Peyer's patch (tissue), 4 donors: ENCODE results near the gene PTPN14. TPM values are rescaled to one million over a fixed set of nuclear protein-coding genes. Genes with fewer than 3 reads are reported as not detected.

Experiments used
- DNase-seq, 3 donors: peaks; one replicate each; pipeline ENCODE4 v3.0.0-alpha.2; 2017 to 2019
- H3K27ac ChIP-seq, 4 donors: fragments of 200-600 bp; sonication (generic); one replicate each; pipeline ENCODE4 v1.5.1; 2016 to 2019
- H3K27me3 ChIP-seq, 2 donors: fragments of 200-600 bp; sonication (generic); one replicate each; pipeline ENCODE4 v1.5.1; 2019
- H3K36me3 ChIP-seq, 3 donors: fragments of 200-600 bp; sonication (generic); one replicate each; pipeline ENCODE4 v1.5.1; 2016 to 2019
- H3K4me1 ChIP-seq, 4 donors: fragments of 200-600 bp; sonication (generic); one replicate each; pipeline ENCODE4 v1.5.1; 2016 to 2019
- H3K4me3 ChIP-seq, 4 donors: fragments of 200-600 bp; sonication (generic); 1 replicate in 3 of 4; 2 replicates in 1 of 4; pipeline ENCODE4 v1.5.1; 2016 to 2019; ENCODE audit warnings: mild to moderate bottlenecking in 1 of 4
- H3K9me3 ChIP-seq, 4 donors: fragments of 200-600 bp; sonication (generic); one replicate each; pipeline ENCODE4 v1.5.1; 2016 to 2019; ENCODE audit warnings: mild to moderate bottlenecking in 1 of 4
- CTCF ChIP-seq, 6 experiments: fragments of 450-650 bp in 4 of 6; fragments of 200-600 bp in 2 of 6; sonication (generic) in 1 of 6; IDR thresholded peaks; one replicate each; pipeline ENCODE4 v1.5.1; 2017 to 2019; ENCODE audit warnings: antibody characterized with exemption in 6 of 6, mild to moderate bottlenecking in 3 of 6, moderate library complexity in 1 of 6
- POLR2A ChIP-seq, 2 donors: fragments of 450-650 bp; IDR thresholded peaks; one replicate each; pipeline ENCODE4 v1.5.1; 2017; ENCODE audit warnings: antibody characterized with exemption in 2 of 2, mild to moderate bottlenecking in 2 of 2, moderate library complexity in 2 of 2
- total RNA-seq, 4 donors: library from RNA; depleted of rRNA; stranded (reverse); fragments of >200 nt; gene quantifications; one replicate each; pipeline ENCODE4 v1.1.0, GENCODE V29; 2016

The PTPN14 gene
- total RNA-seq, 4 donors from 2014 or later, result 1.9 to 6.6 (median 4.2) TPM

- no peaks in the 10 kb centered on the region for H3K36me3 ChIP-seq
- DNase-seq, result no peak
- H3K27ac ChIP-seq, result no peak overlapping the region
- TF ChIP-seq POLR2A (IDR thresholded peaks at IDR 0.05), result no peak
- TF ChIP-seq CTCF (IDR thresholded peaks at IDR 0.05), result no peak
- H3K27me3 ChIP-seq, result no peaks in the 10 kb centered on the region
- no peak overlapping the region for H3K4me3 ChIP-seq
- peaks cover 0 to 10% (median 0%) of the 10 kb centered on the region in 4 donors for H3K4me1 ChIP-seq
- H3K9me3 ChIP-seq, result no peaks in the 10 kb centered on the region
Measured at GRCh38 chr1:214503553-214503952, 47.8 kb downstream of the PTPN14 start.

- Histone ChIP-seq H3K4me3 (no peak overlapping the region), H3K4me1 (peaks cover 0 to 3% (median 0%) of the 10 kb centered on the region in 4 donors), H3K27me3 (no peaks in the 10 kb centered on the region), H3K27ac (no peak overlapping the region), H3K9me3 (no peaks in the 10 kb centered on the region), H3K36me3 (no peaks in the 10 kb centered on the region)
- TF ChIP-seq POLR2A (IDR thresholded peaks at IDR 0.05) (no peak), CTCF (IDR thresholded peaks at IDR 0.05) (no peak)
- DNase-seq, result no peak
Measured at GRCh38 chr1:214500340-214501055, 50.9 kb downstream of the PTPN14 start.

GRCh38 chr1:214499732-214500131 is 51.7 kb downstream of the PTPN14 start:
- no peaks in the 10 kb centered on the region for H3K9me3 ChIP-seq
- no peaks in the 10 kb centered on the region for H3K27me3 ChIP-seq
- DNase-seq, result no peak
- no peak for TF ChIP-seq CTCF (IDR thresholded peaks at IDR 0.05)
- no peak for TF ChIP-seq POLR2A (IDR thresholded peaks at IDR 0.05)
- no peaks in the 10 kb centered on the region for H3K36me3 ChIP-seq
- H3K27ac ChIP-seq, result no peak overlapping the region
- H3K4me1 ChIP-seq, result peaks cover 0 to 3% (median 0%) of the 10 kb centered on the region in 4 donors
- no peak overlapping the region for H3K4me3 ChIP-seq

- no peak for TF ChIP-seq CTCF (IDR thresholded peaks at IDR 0.05)
- no peak for TF ChIP-seq POLR2A (IDR thresholded peaks at IDR 0.05)
- no peaks in the 10 kb centered on the region for H3K36me3 ChIP-seq
- H3K27ac ChIP-seq, result no peak overlapping the region
- DNase-seq, result no peak
- H3K9me3 ChIP-seq, result no peaks in the 10 kb centered on the region
- no peaks in the 10 kb centered on the region for H3K27me3 ChIP-seq
- peaks cover 0 to 3% (median 0%) of the 10 kb centered on the region in 4 donors for H3K4me1 ChIP-seq
- H3K4me3 ChIP-seq, result no peak overlapping the region
Measured at GRCh38 chr1:214498021-214498420, 53.4 kb downstream of the PTPN14 start.

GRCh38 chr1:214496126-214496525 is 55.3 kb downstream of the PTPN14 start:
- no peaks in the 10 kb centered on the region for H3K27me3 ChIP-seq
- no peaks in the 10 kb centered on the region for H3K9me3 ChIP-seq
- H3K27ac ChIP-seq, result no peak overlapping the region
- H3K36me3 ChIP-seq, result no peaks in the 10 kb centered on the region
- H3K4me3 ChIP-seq, result no peak overlapping the region
- DNase-seq, result no peak
- TF ChIP-seq CTCF (IDR thresholded peaks at IDR 0.05) (no peak), POLR2A (IDR thresholded peaks at IDR 0.05) (no peak)
- H3K4me1 ChIP-seq, result peaks cover 0 to 3% (median 0%) of the 10 kb centered on the region in 4 donors
